A673 (cell line): Measurements from ENCODE around the gene RRAGA. TPM values are rescaled to one million over a fixed set of nuclear protein-coding genes. Genes with fewer than 3 reads are reported as not detected.

ENCODE experiments used
- BruUV-seq: library from RNA; stranded (reverse); fragments of 400-500 nt; replicated peaks from 2 replicates; lab custom pipeline; 2021; lab: Mats Ljungman, UMichigan
- CTCF ChIA-PET: fragments of 300-600 bp; sonication (Branson Sonifier 250); formaldehyde crosslinking; loops from one replicate; lab custom pipeline; 2022; ENCODE audit warnings: antibody characterized with exemption; lab: Charles Lee
- POLR2A ChIA-PET: fragments of 300-600 bp; sonication (Branson Sonifier 250); formaldehyde crosslinking; loops from one replicate; lab custom pipeline; 2022; ENCODE audit warnings: antibody characterized with exemption; ENCODE audit not compliant: low non-redundant PET; lab: Charles Lee
- DNase-seq: peaks from one replicate; pipeline ENCODE4 v3.0.0-alpha.2; 2015; ENCODE audit warnings: low spot score
- H3K27ac ChIP-seq: fragments of 200-600 bp; sonication (generic); 2 replicates; pipeline ENCODE4 v1.5.1; 2016; ENCODE audit warnings: mixed run types, low read depth, mild to moderate bottlenecking, mixed read lengths, antibody characterized with exemption, low read length; ENCODE audit not compliant: poor library complexity, severe bottlenecking
- H3K27me3 ChIP-seq: fragments of 200-600 bp; sonication (generic); replicated peaks from 2 replicates; pipeline ENCODE4 v1.6.1; 2017; ENCODE audit warnings: mixed run types, low read depth, mild to moderate bottlenecking, mixed read lengths, antibody characterized with exemption, low read length; ENCODE audit not compliant: insufficient read depth, poor library complexity
- H3K36me3 ChIP-seq: fragments of 200-600 bp; sonication (generic); 2 replicates; pipeline ENCODE4 v1.6.1; 2016; ENCODE audit warnings: mixed run types, mild to moderate bottlenecking, mixed read lengths, antibody characterized with exemption, low read length; ENCODE audit not compliant: insufficient read depth, poor library complexity, severe bottlenecking
- H3K4me1 ChIP-seq: fragments of 200-600 bp; sonication (generic); 2 replicates; pipeline ENCODE4 v1.6.1; 2017; ENCODE audit warnings: mixed run types, mild to moderate bottlenecking, mixed read lengths, antibody characterized with exemption, low read length; ENCODE audit not compliant: insufficient read depth, poor library complexity, severe bottlenecking
- H3K4me3 ChIP-seq: fragments of 200-600 bp; sonication (generic); 2 replicates; pipeline ENCODE4 v1.5.1; 2016; ENCODE audit warnings: low read depth, mixed run types, mild to moderate bottlenecking, mixed read lengths, low read length; ENCODE audit not compliant: poor library complexity, severe bottlenecking
- H3K9me3 ChIP-seq: fragments of 200-600 bp; sonication (generic); 2 replicates; pipeline ENCODE4 v1.6.1; 2016; ENCODE audit warnings: mixed run types, low read depth, mild to moderate bottlenecking, mixed read lengths, antibody characterized with exemption, low read length; ENCODE audit not compliant: poor library complexity, severe bottlenecking
- EZH2 ChIP-seq: fragments of 200-600 bp; sonication (generic); IDR thresholded peaks from 2 replicates; pipeline ENCODE4 v1.6.1; 2017; ENCODE audit warnings: borderline replicate concordance, low read depth, mild to moderate bottlenecking, mixed read lengths, antibody characterized with exemption, low read length; ENCODE audit not compliant: poor library complexity, severe bottlenecking
- intact Hi-C: fragments of 100-400 bp; cut with micrococcal nuclease; formaldehyde crosslinking; loops from one replicate; pipeline ENCODE4 v1.10.0; 2022; ENCODE audit not compliant: unreplicated experiment
- total RNA-seq: library from RNA; stranded (reverse); gene quantifications from 2 replicates; pipeline ENCODE4 v1.2.3, GENCODE V29; 2021
- TF ChIP-seq, protein P1 (sequence below): fragments of 300-800, 200-600 bp; sonication (generic); conservative IDR thresholded peaks from 2 replicates; pipeline ENCODE4 v1.5.1; 2017; ENCODE audit warnings: low read depth, mild to moderate bottlenecking, antibody characterized with exemption, low read length, moderate library complexity, mixed read lengths

Gene RRAGA
- total RNA-seq, 1 experiment from 2014 or later: 33.0 TPM

DNA sequence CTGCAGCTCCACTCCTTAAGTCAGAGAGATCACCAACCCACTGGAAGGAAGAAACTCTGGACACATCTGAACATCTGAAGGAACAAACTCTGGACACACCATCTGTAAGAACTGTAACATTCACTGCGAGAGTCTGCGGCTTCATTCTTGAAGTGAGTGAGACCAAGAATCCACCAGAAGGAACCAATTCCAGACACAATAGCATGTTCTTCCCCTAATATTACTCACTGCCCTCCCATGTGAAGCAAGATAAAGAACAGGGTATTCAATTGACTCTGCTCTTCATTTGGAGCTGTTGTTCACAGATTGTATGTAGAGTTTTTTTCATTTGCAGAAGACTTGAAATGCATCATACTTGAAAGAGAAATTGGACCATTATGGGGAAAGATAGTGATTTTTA, 27.0 kb upstream of the RRAGA start:
- DNase-seq: no peak
- H3K36me3 ChIP-seq: no peaks in the 10 kb centered on the region
- no TSS peak for BruUV-seq
- no peaks in the 10 kb centered on the region for H3K9me3 ChIP-seq
- ChIA-PET POLR2A (no interaction called here), CTCF (no interaction called here)
- no peak overlapping the region for H3K27ac ChIP-seq
- TF ChIP-seq, protein P1, sequence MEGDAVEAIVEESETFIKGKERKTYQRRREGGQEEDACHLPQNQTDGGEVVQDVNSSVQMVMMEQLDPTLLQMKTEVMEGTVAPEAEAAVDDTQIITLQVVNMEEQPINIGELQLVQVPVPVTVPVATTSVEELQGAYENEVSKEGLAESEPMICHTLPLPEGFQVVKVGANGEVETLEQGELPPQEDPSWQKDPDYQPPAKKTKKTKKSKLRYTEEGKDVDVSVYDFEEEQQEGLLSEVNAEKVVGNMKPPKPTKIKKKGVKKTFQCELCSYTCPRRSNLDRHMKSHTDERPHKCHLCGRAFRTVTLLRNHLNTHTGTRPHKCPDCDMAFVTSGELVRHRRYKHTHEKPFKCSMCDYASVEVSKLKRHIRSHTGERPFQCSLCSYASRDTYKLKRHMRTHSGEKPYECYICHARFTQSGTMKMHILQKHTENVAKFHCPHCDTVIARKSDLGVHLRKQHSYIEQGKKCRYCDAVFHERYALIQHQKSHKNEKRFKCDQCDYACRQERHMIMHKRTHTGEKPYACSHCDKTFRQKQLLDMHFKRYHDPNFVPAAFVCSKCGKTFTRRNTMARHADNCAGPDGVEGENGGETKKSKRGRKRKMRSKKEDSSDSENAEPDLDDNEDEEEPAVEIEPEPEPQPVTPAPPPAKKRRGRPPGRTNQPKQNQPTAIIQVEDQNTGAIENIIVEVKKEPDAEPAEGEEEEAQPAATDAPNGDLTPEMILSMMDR: no peak
- no peak for TF ChIP-seq EZH2
- H3K4me3 ChIP-seq: no peak overlapping the region
- H3K27me3 ChIP-seq: no peaks in the 10 kb centered on the region
- no peaks in the 10 kb centered on the region for H3K4me1 ChIP-seq
- intact Hi-C loops: loop anchor here (10.0 kb wide), 1 partner anchor 1207 kb away; no protein-coding TSS in a partner anchor

DNA sequence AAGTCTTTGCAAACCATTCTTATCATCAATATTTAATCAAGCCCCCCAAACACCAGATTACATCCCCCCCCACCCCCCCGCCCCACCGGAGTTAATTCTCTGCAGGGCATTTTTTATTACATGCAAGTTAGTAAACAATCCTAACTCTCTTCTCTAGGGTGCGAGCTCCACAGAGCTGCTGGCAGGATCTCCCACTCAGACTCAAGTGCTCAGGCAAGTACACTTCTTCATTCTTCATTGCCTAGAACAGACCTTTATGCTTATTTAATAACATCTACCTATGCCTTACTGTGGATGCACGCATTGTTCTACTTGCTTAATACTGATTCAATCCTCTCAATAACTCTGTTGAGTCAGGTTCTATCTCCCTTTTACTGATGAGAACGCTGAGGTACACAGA, 26.1 kb upstream of the RRAGA start:
- no TSS peak for BruUV-seq
- no peak overlapping the region for H3K27ac ChIP-seq
- H3K4me3 ChIP-seq: no peak overlapping the region
- TF ChIP-seq, protein P1: no peak
- TF ChIP-seq EZH2: no peak
- intact Hi-C loops: loop anchor here (10.0 kb wide), 1 partner anchor 1208 kb away; no protein-coding TSS in a partner anchor
- ChIA-PET POLR2A (no interaction called here), CTCF (no interaction called here)
- H3K4me1 ChIP-seq: no peaks in the 10 kb centered on the region
- no peaks in the 10 kb centered on the region for H3K27me3 ChIP-seq
- H3K36me3 ChIP-seq: no peaks in the 10 kb centered on the region
- no peaks in the 10 kb centered on the region for H3K9me3 ChIP-seq
- no peak for DNase-seq

DNA sequence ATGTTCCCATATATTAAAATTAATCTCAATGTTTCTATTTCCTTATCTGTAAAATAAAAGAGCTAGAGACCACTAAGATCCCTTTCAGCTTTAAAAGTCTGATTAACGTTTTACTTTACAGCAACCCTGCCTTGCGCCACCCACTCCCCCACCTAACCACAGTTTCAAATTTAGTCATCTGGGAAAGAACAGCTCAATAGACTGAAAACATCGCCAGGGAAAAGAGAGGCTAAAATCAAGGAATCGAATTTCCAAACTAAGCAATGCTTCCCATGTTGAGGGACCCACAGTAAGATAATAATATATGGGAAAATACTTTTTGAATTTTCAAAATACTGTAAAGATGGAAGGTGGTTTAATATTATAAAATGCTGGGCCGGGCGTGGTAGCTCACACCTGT, 22.9 kb upstream of the RRAGA start:
- intact Hi-C loops: loop anchor here (5.0 to 10.0 kb wide), 2 partner anchors 769 to 1212 kb away; no protein-coding TSS in a partner anchor
- H3K36me3 ChIP-seq: no peaks in the 10 kb centered on the region
- POLR2A ChIA-PET: no interaction called here
- TF ChIP-seq, protein P1: no peak
- TF ChIP-seq EZH2: no peak
- H3K9me3 ChIP-seq: no peaks in the 10 kb centered on the region
- no peaks in the 10 kb centered on the region for H3K4me1 ChIP-seq
- H3K4me3 ChIP-seq: no peak overlapping the region
- no peak overlapping the region for H3K27ac ChIP-seq
- H3K27me3 ChIP-seq: no peaks in the 10 kb centered on the region
- no TSS peak for BruUV-seq
- DNase-seq: no peak
- CTCF ChIA-PET: interaction anchor here (0.5 kb wide), 1 partner anchor 1363 kb away, joined by 3 read pairs; no protein-coding TSS in a partner anchor
